GM19043 (cell line): ENCODE measurements around the gene IDI2.
"Not testable (repeated sequence)": the region's sequence is repeated elsewhere in the genome, so short reads cannot be mapped to it uniquely, and the experiment has no call there.

Experiments
- ATAC-seq: cut with Tn5 transposase; IDR thresholded peaks from one replicate; pipeline ENCODE4 v1.9.1; 2021; ENCODE audit warnings: low read depth; ENCODE audit not compliant: unreplicated experiment

Gene IDI2

DNA sequence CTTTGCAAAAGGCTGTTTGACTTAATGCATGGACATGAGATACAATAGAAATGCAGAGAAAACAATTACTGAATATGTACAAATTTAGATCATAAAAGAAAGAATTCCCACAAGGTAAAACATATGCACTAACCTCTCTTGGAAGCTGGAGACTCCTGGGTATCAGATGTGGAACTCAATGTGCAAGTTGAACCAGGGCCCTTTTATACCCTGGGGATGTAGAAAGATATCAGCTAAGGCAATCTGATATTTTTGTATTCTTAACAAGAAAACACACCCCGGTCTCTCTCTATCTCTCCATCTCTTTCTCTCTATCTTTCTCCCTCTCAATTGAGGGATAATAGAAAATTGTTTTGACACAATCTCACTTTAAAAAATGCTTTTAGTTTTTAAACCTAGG lies at the start of gene IDI2:
IDI2 (minus strand) TSS at position 177 of the 400 bp plus-strand sequence. CDS start 1,136 bp downstream, outside the sequence.
- ATAC-seq: no peak

DNA sequence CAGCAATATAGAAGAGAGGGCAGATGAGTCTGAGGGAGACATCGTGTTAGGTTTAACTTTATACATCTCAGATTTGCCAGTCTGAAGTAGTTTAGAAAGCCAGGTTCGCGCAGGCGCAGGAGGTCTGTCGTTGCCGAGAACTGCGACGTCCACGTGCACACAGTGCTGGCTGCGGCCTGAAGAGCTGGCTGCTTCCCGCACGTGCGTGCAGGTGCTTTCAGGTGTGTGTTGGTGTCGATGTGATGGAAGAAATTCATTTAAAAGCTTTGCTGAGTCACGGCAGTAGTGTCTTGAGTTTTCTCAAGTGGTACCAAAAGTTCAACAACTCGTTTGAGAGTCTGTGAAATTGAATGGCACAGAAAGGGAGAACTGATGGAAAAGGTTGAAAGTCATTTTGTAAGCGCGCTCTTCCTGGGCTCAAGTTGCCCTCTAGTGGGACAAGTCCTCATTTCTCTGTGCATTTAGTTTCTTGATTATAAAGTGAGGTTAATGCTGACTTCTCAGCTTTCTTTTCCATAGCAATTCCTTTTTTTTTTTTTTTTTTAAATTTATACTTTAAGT lies 49.2 kb upstream of the IDI2 start:
- no peak for ATAC-seq

GRCh38 chr10:1074052-1074747 lies 48.5 kb upstream of the IDI2 start:
- ATAC-seq: no peak

DNA sequence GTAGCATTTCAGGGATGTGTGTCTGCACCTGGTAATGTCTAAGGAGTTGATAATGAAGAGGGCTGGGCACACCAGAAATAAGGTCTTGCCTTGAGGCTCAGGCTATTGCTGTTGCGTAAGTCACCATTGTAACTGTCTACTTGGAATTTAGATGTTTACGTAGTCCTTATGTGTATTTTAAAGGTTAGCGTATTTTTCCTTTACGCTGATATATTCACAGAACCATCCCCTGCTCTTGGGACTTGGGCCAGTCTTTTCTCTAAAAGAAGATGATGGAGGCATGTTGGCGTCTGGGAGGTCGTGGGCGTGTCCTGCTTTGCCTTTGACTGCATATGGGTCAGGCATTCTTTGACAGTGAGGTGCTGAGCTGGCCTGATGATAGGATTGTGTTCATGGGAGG lies 45.3 kb upstream of the IDI2 start:
- ATAC-seq: no peak

GRCh38 chr10:1068380-1069361 lies 43.0 kb upstream of the IDI2 start:
- ATAC-seq: no peak

DNA sequence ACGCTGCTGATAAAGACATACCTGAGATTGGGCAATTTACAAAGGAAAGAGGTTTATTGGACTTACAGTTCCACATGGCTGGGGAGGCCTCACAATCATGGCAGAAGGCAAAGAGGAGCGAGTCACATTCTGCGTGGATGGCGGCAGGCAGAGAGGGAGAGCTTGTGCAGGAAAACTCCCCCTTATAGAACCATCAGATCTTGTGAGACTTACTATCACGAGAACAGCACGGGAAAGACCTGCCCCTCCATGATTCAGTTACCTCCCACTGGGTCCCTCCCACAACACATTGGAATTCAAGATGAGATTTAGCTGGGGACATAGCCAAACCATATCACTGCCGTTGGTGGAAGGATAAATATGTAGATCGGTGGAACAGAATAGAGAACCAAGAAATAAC lies 41.1 kb upstream of the IDI2 start:
- not testable (repeated sequence) for ATAC-seq

- no peak for ATAC-seq
Measured at GRCh38 chr10:1064964-1065247, 39.2 kb upstream of the IDI2 start.

DNA sequence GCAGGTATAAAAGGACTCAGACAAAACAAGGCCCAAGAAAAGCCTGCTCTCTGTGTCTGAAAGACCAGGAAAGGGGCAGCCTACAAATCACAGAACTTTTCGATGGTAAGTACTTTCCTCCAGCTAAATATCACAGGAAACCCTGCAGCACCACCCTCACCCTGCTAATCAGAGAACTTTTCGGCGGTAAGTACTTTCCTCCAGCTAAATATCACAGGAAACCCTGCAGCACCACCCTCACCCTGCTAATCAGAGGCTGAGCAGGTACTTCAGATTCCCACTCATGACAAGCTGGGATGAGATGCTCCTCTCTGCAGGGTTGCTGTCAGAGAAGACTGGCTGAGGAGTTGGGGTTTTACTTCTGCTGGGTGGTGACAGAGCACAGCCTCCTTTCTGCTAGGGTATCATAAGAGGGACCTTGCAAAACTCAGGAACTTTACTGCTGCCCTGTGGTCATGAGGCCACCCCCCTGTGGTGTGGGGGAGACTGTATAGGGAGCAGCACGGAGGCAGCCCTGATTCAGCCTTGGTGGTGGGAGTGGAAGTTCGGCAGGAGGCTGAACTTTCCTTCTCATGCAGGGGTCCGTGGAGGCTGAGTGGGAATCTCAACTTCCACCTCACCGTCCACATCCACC lies 37.7 kb upstream of the IDI2 start:
- no peak for ATAC-seq

- no peak for ATAC-seq
Measured at GRCh38 chr10:1061930-1062774, 36.5 kb upstream of the IDI2 start.

- ATAC-seq: no peak
Measured at GRCh38 chr10:1059902-1060301, 34.2 kb upstream of the IDI2 start.

DNA sequence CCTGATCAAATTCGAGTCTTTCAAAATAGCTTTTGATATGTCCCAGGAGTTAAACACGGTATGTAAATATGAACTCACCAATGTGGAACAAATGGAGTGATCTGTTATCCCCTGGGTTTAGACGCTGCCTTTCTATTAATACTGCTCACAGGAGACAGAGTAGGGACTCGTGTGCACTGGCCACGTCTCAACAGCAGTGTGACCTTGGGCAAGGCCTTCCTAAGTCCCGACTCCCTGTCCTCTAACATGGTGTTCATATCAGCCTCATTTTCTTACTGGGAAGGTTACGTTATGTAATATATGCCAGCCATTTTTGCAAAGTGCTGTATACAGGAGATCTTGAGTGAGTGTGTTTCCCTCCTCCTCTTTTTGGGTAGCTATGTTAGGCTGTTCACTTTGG lies 32.4 kb upstream of the IDI2 start:
- ATAC-seq: no peak

- ATAC-seq: peak; percentile 13
Measured at GRCh38 chr10:1057106-1057657, 31.5 kb upstream of the IDI2 start.

DNA sequence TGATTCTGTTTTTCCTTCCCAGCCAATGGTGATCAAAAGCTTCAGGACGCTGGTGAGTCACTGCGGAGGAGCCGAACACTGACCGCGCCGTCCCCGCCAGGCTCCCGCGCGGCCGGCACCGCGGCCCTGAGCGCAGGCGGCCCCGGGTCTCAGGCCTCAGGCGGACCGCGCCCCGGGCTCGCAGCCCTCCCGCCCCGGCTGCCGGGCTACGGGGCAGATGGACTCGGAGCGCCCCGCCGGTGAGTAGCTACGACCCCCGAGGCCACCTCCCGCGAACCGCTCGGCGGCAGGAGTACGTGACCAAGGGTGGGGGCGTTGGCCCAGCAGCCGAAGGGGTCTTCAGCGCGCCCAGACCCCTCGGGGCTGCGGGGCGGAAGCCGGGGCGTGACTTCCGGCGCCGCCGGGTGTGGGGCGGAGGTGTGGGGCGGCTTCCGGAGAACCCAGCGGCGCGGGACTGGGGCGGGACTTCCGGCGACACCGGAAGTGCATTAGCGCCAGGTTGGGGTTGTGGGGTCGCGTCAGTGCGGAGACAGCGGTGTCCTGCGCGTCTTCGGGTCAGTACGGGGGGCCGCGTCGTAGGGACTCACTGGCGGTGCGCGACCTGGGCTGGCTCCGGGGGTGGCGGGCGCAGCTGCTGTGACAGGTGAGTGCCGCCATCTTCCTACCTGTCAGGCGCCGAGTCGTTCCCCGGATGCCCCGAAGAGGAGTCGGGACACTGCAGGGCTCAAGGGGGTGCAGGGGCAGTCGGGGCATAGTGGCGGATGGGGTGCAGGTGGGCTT lies 30.9 kb upstream of the IDI2 start, which contains the start of gene WDR37:
WDR37 (plus strand) TSS at position 60 of the 780 bp plus-strand sequence. CDS start 15,771 bp downstream, outside the sequence.
- peak; percentile 90 for ATAC-seq

DNA sequence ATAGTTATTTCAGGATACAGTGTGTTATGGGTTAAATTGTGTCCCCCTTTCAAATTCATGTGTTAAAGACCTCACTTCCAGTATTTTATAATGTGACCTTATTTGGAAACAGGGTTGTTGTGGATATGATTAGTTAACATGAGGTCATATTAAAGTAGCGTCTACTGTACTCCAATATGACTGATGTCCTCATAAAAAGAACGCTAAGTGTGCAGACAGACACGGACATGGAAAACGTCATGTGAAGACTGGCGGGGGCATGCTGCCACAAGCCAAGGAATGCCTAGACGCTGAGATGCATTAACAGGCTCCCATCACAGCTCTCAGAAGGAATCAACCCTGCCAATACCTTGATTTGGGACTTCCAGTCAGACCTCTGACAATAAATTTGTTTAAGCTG lies 29.0 kb upstream of the IDI2 start:
- no peak for ATAC-seq

DNA sequence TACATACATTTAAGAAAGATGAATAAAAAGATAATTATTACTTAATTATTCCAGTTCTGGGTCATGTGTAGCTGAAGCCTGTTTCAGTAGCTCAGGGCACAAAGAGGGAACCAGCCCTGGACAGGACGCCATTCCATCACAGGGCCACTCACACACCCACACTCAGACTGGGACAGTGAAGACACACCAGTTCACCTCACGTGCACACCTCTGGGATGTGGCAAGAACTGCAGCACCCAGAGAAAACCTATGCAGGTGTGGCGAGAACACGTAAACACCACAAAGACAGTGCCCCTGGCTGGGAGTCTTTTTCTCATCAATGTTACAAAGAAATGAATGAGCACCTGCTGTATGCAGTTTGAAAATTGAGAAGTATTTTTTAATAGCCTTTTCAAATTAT lies 24.9 kb upstream of the IDI2 start:
- ATAC-seq: no peak

GRCh38 chr10:1050145-1050544 lies 24.5 kb upstream of the IDI2 start:
- no peak for ATAC-seq

GRCh38 chr10:1049425-1049958 lies 23.8 kb upstream of the IDI2 start:
- no peak for ATAC-seq

DNA sequence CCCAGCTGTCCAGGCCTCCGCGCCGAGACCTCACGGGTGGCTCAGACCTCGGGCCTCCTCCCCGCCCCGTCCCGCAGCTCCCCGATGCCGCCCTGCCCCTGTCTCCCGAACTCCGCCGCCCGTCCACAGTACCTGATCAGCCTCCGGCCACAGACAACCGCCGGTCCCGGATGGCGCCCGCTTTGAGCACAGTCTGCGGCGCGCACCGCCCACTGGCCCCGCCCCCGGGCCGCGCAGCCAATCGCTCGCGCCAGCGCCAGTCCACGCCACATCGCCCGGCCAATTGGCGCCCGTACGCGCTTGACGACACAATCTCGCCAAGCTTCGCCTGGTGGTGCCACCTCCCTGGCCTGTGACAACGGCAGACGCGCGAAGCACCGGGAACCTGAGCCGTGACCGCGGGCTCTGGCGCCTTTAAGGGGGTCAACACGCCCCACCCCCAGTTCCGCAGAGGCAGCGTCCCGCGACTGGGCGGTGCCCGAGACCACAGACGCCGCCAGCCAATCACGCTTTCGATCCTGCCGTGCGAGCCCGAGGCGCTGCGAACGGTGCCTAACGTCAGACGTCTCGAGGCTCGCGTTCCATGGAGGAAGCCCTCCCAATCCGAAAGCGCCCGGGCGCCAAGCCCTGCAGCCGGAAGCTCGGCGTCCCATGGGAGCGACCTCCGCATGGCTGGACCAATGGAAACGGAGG lies 23.2 kb upstream of the IDI2 start, which contains the start of gene IDI1:
IDI1 (minus strand) TSS at position 388 of the 693 bp plus-strand sequence; CDS start at position 272, 116 bp downstream.
- ATAC-seq: peak; percentile 82
